HG03108 (cell line): ENCODE results near the gene IL2RA.

Source experiments
- ATAC-seq: cut with Tn5 transposase; IDR thresholded peaks from one replicate; pipeline ENCODE4 v1.9.1; 2021; ENCODE audit warnings: moderate library complexity; ENCODE audit not compliant: unreplicated experiment

IL2RA gene

GRCh38 chr10:6059506-6059905 is 2.7 kb downstream of the IL2RA start:
- ATAC-seq: no peak

GRCh38 chr10:6058682-6059475 is 3.3 kb downstream of the IL2RA start:
- no peak for ATAC-seq

DNA sequence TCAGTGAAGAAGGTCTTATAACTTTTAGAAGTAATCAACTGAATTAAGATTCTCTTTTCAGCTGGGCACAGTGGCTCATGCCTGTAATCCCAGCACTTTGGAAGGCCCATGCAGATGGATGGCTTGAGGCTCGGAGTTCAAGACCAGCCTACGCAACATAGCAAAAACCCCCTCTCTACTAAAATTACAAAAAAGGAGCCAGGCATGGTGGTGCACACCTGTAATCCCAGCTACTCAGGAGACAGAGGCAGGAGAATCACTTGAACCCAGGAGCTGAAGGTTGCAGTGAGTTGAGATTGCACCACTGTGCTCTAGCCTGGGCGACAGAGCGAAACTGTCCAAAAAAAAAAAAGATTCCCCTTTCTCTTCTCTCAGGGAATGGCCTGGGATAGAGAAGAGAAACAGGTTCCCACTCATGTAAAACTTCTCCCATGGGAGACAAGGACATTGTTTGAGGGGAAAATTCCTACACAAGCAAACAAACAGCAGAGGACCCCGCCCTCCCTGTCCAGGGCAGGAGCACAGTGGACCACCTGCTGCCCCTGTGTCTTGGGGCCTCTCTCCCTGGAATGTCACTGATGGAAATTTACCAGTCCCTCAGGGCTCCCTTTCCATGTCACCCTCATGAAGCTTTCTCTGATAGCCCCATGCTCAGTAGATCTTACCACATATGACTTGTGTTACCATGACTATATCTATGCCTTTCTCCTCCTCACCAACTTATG is 5.6 kb downstream of the IL2RA start:
- ATAC-seq: no peak

DNA sequence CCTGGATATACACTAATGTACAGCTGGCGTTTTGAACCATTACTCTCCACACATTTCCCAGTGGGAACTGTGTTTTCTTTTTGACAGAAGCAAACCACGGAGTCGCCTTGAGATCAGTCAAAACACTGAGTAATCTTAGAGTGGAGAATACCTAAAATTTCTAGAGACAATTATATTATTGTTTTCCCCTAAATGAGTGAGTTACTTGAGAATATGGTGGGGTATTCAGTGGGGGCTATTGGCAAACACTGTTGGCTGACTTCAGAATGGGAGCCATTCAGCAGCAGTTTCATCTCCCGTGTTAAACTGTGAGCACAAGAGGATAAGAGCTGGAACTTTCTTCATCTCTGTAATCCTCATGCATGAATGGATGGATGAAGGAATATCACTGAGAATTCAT is 6.2 kb downstream of the IL2RA start:
- ATAC-seq: no peak

GRCh38 chr10:6054884-6055283 is 7.3 kb downstream of the IL2RA start:
- ATAC-seq: no peak

GRCh38 chr10:6053816-6054631 is 8.1 kb downstream of the IL2RA start:
- no peak for ATAC-seq

GRCh38 chr10:6053303-6053702 is 8.9 kb downstream of the IL2RA start:
- ATAC-seq: no peak

GRCh38 chr10:6052247-6053221 is 9.6 kb downstream of the IL2RA start:
- peak; percentile 29 for ATAC-seq

DNA sequence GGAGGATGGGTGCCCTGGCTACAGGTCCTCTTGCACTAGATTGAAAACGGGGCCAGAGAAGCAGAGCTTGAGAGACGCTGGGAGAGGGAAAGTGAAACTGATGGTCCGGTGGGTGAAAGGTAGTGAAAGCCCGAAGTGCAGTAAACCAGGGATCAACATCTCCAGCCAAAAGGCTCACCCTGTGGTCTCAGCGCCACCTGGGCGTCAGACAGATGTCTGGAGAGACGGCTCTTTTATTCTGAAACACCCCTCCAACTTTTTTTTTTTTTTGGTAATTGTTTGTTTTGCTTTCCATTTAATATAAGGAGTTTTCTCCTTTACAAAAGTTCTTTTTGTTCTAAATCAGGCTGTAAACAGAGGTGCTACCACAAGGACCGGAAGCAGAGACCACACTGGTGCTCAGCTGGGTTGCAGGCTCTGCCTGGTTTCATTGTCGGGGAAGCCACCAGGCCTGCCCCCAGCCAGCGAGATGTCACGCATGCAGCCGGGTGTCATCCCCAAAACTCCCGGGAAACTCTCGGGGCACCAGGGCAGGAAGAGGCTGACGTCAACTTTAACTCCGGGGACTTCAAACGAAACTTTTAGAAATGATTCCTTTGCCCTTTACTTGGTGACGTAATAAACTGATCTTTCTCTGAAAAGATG is 11.2 kb downstream of the IL2RA start:
- peak; percentile 52 for ATAC-seq

DNA sequence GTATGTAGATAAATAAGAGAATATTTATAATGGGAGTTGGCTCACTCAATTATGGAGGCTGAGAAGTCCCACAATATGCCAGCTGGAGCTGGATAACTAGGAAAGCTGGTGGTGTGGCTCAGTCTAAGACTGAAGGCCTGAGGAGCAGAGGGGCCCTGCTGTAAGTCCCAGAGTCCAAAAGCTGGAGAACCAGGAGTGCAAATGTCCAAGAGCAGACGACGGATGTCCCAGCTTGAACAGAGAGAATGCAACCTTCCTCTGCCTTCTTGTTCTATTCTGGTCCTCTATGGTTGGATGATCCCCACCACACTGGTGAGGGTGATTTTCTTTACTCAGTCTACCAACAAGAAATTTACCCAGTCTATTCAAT is 13.2 kb downstream of the IL2RA start:
- ATAC-seq: no peak

DNA sequence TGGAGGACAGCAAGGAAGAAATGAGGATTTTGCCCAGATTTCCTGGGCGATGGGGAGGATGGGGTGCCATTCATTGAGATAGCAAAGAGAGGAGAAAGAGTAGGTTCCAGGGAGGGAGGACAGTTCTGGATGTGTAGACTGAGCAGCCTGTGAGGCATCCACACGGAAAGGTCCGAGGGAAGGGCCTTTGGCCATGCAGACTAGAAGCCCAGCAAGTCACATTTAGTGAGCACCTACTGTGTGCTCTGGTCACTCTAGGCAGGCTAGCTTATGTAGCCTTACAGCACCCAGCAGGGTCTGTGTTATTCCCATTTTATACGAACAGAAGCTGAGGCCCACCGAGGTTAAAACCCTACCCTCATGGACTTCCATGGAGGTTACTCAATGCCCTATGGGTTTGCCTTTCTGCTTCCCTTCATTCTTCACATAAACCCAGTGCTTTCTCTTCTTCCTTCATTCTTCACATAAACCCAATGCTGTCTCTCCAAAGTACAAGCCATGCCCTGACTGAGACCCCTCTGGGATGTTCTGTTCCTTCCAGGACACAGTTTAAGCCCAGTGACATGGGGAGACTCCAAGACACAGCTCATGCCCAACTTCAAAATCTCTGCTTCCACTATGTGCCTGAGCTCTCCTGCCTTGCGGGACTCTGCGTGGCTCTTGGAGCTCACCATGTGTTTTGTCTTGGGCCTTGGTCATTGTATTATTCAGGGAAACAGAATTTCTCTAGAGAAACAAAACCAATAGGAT is 13.7 kb downstream of the IL2RA start:
- no peak for ATAC-seq

- ATAC-seq: no peak
Measured at GRCh38 chr10:6047847-6048246, 14.3 kb downstream of the IL2RA start.

- no peak for ATAC-seq
Measured at GRCh38 chr10:6046773-6047611, 15.2 kb downstream of the IL2RA start.

DNA sequence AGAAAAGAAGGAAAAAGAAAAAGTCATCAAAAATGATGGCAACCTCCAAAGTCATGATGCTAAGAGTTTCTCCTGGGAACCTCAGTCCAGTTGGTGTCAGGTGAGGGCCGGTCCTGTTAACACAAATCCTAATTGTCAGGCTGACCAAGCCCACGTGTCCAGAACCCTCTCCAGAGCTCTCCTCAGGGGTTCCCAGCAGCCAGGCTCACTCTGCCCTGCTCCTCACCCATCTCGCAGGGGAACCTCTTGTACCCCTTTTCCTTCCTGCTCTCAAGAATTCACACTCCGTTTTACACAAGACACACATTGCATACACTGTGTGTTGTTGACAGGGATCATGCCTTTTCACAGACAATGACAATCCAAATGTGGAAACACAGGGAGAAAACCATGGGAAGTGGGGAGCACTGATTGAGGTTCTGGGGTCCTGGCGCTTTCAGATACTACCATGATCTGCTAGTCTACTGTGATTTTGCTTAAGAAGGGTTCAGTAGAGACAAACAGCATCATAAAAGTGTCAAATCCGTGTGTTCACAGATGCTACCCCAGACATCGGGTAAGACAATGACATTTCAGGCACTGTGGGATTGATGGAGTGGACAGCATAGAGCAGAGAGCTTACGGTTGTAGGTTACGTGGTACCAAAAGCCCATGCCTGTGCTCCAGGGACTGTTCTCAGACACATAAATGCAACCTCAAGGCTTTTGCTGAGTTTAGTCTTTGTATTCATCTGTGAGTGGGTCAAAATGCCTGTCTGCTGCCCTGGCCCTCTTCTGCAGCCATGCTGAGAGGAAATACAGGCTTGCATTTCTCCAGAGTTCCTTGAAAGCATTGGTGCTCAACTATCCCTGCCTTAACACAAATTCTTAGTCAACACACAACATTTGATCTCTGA is 16.0 kb downstream of the IL2RA start:
- no peak for ATAC-seq

- ATAC-seq: peak; percentile 12
Measured at GRCh38 chr10:6045314-6045848, 16.8 kb downstream of the IL2RA start.

DNA sequence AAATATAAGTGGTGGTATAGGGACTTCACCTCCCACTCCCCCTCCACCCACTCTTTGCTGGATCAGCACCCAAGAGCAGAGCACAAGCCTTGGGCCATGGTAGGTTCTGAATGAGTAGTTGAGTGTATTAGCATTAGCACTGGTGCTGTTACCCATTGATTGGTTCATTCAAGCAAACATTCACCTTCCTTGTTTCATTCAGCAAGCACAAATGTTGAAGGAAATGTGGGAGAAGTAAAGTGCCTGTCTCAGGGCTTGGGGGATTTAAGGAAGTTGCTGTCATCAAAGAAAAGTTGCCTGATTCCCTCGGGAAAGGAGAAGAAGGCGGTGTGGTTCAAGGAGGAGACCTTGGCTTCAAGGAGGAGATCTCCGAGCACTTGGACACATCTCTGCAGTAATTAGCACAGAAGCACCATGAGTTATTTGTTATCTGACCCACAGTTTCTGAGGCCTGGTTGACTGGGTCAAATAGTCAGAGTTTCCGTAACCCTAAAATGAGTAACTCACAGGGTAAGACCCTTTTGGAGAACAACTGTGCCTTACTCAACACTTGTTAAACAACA is 17.3 kb downstream of the IL2RA start:
- ATAC-seq: peak; percentile 35

GRCh38 chr10:6044060-6044459 is 18.1 kb downstream of the IL2RA start:
- no peak for ATAC-seq
